Gastrocnemius medialis (tissue), 4 donors: ENCODE measurements around the gene FAS. TPM values are rescaled to one million over a fixed set of nuclear protein-coding genes. Genes with fewer than 3 reads are reported as not detected.

ENCODE experiments used
- ATAC-seq, 2 donors: fragments of 150-250 bp; one replicate each; pipeline ENCODE4 v1.9.1; 2016
- DNase-seq, 2 donors: peaks; one replicate each; pipeline ENCODE4 v3.0.0-alpha.2; 2019
- H3K27ac ChIP-seq, 4 donors: fragments of 200-600 bp; sonication (generic); 1 replicate in 1 of 4; 2 replicates in 3 of 4; pipeline ENCODE4 v1.5.1; 2016 to 2018; ENCODE audit warnings: mild to moderate bottlenecking in 2 of 4, moderate library complexity in 1 of 4
- H3K27me3 ChIP-seq, 3 donors: fragments of 200-600 bp; sonication (generic) in 2 of 3; 1 replicate in 1 of 3; 2 replicates in 2 of 3; pipeline versions ENCODE4 v1.5.1 to v1.6.0; 2016 to 2019; ENCODE audit warnings: mild to moderate bottlenecking in 1 of 3, moderate library complexity in 1 of 3
- H3K36me3 ChIP-seq, 2 donors: fragments of 200-600 bp; sonication (generic) in 1 of 2; one replicate each; pipeline ENCODE4 v1.5.1; 2017 to 2018
- H3K4me1 ChIP-seq, 2 donors: fragments of 200-600 bp; sonication (generic) in 1 of 2; one replicate each; pipeline ENCODE4 v1.5.1; 2016 to 2017; ENCODE audit warnings: mild to moderate bottlenecking in 2 of 2
- H3K4me3 ChIP-seq, 4 donors: fragments of 200-600 bp; sonication (generic) in 3 of 4; 1 replicate in 1 of 4; 2 replicates in 3 of 4; pipeline ENCODE4 v1.5.1; 2016 to 2019; ENCODE audit warnings: mild to moderate bottlenecking in 2 of 4
- H3K9me3 ChIP-seq, 3 donors: fragments of 200-600 bp; sonication (generic) in 2 of 3; 1 replicate in 1 of 3; 2 replicates in 2 of 3; pipeline ENCODE4 v1.5.1; 2016 to 2019
- POLR2A ChIP-seq, 2 donors: fragments of 450-650 bp; IDR thresholded peaks; one replicate each; pipeline ENCODE4 v1.6.1; 2017; ENCODE audit warnings: antibody characterized with exemption in 2 of 2, mild to moderate bottlenecking in 2 of 2, moderate library complexity in 2 of 2
- in situ Hi-C, 4 donors: fragments of 200-750 bp; cut with MboI; loops; one replicate each; pipeline versions ENCODE4 v1.15.0 to v1.8.0; 2017; ENCODE audit warnings: low sequenced_read_pairs in 4 of 4
- intact Hi-C: fragments of 100-400 bp; cut with DNase I; formaldehyde crosslinking; loops from one replicate; pipeline ENCODE4 v1.15.1; 2023; ENCODE audit warnings: low total_unique reads
- total RNA-seq, 4 donors: library from RNA; depleted of rRNA; stranded (reverse); fragments of >200 nt; gene quantifications; one replicate each; pipeline versions ENCODE4 v1.1.0 to v1.2.3, GENCODE V29; 2016
- TF ChIP-seq, protein P1 (sequence below), 5 experiments: fragments of 450-650 bp in 3 of 5; fragments of 200-600 bp in 2 of 5; sonication (generic) in 2 of 5; IDR thresholded peaks in 4 of 5; conservative IDR thresholded peaks in 1 of 5; 1 replicate in 4 of 5; 2 replicates in 1 of 5; pipeline ENCODE4 v1.5.1; 2016 to 2019; ENCODE audit warnings: antibody characterized with exemption in 5 of 5, mild to moderate bottlenecking in 3 of 5, moderate library complexity in 3 of 5

FAS gene
- total RNA-seq, 4 donors from 2014 or later = 2.7 to 5.9 (median 4.9) TPM

DNA sequence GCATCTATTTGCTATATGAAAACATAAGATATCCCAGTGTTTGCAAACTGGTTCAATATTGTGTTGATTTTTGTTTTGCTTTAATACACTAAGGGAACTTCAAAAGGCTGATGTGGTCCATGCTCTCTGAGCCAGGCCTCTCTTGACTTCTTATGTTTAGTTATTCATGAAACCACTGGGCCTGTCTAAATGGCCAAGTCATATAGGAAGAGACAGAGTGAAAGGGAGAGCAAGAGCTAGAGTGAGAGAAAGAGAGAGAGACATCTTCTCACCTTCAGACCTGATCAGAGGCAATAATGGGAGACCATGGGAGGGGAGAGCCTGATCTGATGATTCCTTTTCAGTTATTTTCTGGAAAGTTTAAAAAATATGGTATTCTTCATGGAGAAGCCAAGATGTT is 6.1 kb upstream of the FAS start:
- no peak overlapping the region for H3K4me3 ChIP-seq
- intact Hi-C loops = no loop called here
- DNase-seq = no peak
- no peaks in the 10 kb centered on the region for H3K27me3 ChIP-seq
- in situ Hi-C loops = loop anchor here (5.0 to 10.0 kb wide), 3 partner anchors 47 to 147 kb away; no protein-coding TSS in a partner anchor
- peaks cover 0 to 1% of the 10 kb centered on the region in 2 donors for H3K4me1 ChIP-seq
- H3K36me3 ChIP-seq = no peaks in the 10 kb centered on the region
- ATAC-seq = no peak
- no peaks in the 10 kb centered on the region for H3K9me3 ChIP-seq
- TF ChIP-seq, protein P1, sequence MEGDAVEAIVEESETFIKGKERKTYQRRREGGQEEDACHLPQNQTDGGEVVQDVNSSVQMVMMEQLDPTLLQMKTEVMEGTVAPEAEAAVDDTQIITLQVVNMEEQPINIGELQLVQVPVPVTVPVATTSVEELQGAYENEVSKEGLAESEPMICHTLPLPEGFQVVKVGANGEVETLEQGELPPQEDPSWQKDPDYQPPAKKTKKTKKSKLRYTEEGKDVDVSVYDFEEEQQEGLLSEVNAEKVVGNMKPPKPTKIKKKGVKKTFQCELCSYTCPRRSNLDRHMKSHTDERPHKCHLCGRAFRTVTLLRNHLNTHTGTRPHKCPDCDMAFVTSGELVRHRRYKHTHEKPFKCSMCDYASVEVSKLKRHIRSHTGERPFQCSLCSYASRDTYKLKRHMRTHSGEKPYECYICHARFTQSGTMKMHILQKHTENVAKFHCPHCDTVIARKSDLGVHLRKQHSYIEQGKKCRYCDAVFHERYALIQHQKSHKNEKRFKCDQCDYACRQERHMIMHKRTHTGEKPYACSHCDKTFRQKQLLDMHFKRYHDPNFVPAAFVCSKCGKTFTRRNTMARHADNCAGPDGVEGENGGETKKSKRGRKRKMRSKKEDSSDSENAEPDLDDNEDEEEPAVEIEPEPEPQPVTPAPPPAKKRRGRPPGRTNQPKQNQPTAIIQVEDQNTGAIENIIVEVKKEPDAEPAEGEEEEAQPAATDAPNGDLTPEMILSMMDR (IDR thresholded peaks at IDR 0.05 in 4 of 5, conservative IDR thresholded peaks at IDR 0.05 in 1 of 5) = no peak
- no peak for TF ChIP-seq POLR2A (IDR thresholded peaks at IDR 0.05)
- H3K27ac ChIP-seq = peak overlapping the region in 1 of 4 donors; percentile 53

DNA sequence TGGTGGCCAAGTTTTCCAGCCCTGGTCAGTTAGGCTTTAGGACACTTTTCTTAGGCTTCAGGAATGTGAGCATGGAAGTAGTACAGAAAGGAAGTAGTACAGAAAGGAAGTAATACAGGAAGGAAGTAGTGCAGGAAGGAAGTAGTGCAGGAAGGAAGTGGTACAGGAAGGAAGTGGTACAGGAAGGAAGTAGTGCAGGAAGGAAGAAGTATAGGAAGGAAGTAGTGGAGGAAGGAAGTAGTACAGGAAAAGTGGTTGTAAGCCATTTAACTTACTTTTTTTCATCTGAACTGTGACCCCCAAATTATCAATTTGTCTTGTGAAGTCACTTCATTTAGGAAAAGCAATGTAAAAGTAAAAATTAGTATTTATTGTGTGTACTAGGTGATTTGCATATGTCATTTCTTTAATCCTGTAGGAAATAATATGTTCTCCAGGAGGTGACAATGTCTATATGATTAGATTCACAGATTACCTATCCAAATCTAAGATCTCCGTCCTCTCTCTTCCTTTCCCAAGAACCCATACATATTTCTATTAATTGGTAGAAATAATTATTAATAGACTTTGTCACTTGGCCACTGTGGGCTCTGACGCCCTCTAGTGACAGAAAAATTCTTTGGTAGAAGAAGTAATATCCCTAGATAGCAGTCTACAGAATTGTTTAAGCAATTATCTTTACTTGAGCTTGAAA is 3.9 kb upstream of the FAS start:
- in situ Hi-C loops = loop anchor here in 3 of 4 donors (5.0 to 10.0 kb wide), 2 partner anchors 52 to 149 kb away; no protein-coding TSS in a partner anchor
- Histone ChIP-seq H3K9me3 (no peaks in the 10 kb centered on the region), H3K4me1 (peaks cover 0 to under 1% of the 10 kb centered on the region in 2 donors), H3K27me3 (no peaks in the 10 kb centered on the region), H3K36me3 (no peaks in the 10 kb centered on the region), H3K4me3 (no peak overlapping the region), H3K27ac (no peak overlapping the region)
- intact Hi-C loops = loop anchor here (1.0 to 5.0 kb wide), 3 partner anchors 49 to 149 kb away; no protein-coding TSS in a partner anchor
- DNase-seq (no peak), ATAC-seq (no peak)
- no peak for TF ChIP-seq POLR2A (IDR thresholded peaks at IDR 0.05)
- TF ChIP-seq, protein P1 (IDR thresholded peaks at IDR 0.05 in 4 of 5, conservative IDR thresholded peaks at IDR 0.05 in 1 of 5) = peak; percentile 36 to 75 (median 65)

DNA sequence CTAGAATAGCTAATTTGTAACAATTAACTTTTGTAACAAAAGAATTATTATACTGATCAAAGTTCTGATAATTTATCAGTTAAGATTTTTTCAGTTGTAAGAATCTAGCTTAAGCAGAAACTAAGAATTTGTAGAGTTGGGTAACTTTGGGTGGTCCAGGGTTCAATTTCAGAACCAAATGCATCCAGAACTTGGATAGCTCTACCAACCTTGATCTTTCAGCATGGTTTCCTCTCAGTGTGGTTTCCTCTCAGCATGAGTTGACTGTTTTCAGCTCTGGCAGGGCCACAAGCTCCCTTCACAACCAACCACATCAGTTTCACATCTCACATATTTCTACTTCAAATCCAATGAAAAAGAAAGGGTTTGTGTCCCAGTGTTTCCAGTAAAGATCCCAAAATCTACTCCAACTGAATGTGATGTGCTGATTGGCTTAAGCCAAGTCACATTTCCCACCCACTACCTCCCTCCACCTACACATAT is 3.3 kb upstream of the FAS start:
- intact Hi-C loops = loop anchor here (1.0 to 5.0 kb wide), 2 partner anchors 55 to 150 kb away; no protein-coding TSS in a partner anchor
- no peaks in the 10 kb centered on the region for H3K36me3 ChIP-seq
- no peak for ATAC-seq
- no peak for DNase-seq
- no peaks in the 10 kb centered on the region for H3K9me3 ChIP-seq
- in situ Hi-C loops = loop anchor here in 3 of 4 donors (5.0 to 10.0 kb wide), 2 partner anchors 52 to 150 kb away; no protein-coding TSS in a partner anchor
- no peak overlapping the region for H3K4me3 ChIP-seq
- TF ChIP-seq, protein P1 (IDR thresholded peaks at IDR 0.05 in 4 of 5, conservative IDR thresholded peaks at IDR 0.05 in 1 of 5) = no peak
- TF ChIP-seq POLR2A (IDR thresholded peaks at IDR 0.05) = no peak
- H3K4me1 ChIP-seq = peaks cover 3 to 7% of the 10 kb centered on the region in 2 donors
- peak overlapping the region in 3 of 4 donors; percentile 9 to 25 (median 15) for H3K27ac ChIP-seq
- H3K27me3 ChIP-seq = no peaks in the 10 kb centered on the region

DNA sequence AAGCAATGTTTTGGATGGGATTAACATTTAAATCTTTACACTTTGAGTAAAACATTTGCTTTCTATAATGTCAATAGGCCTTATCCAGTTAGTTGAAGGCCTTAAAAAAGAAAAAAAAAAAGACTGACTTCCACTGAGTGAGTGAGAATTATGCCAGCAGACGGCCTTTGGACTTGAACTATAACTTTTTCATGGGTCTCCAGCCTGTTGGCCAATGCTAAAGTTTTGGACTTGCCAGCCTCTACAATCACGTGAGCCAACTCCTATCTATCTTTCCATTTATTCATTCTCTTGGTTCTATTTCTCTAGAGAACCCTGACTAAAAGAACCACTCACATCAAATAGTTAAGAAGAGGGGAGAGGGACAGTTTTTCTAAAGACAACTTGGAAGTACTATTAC is 2.8 kb upstream of the FAS start:
- H3K27me3 ChIP-seq = no peaks in the 10 kb centered on the region
- H3K4me1 ChIP-seq = peaks cover 6 to 7% of the 10 kb centered on the region in 2 donors
- H3K36me3 ChIP-seq = no peaks in the 10 kb centered on the region
- H3K9me3 ChIP-seq = no peaks in the 10 kb centered on the region
- no peak for ATAC-seq
- no peak for DNase-seq
- H3K27ac ChIP-seq = peak overlapping the region in 3 of 4 donors; percentile 9 to 25 (median 15)
- in situ Hi-C loops = loop anchor here in 3 of 4 donors (5.0 to 10.0 kb wide), 2 partner anchors 53 to 151 kb away; no protein-coding TSS in a partner anchor
- no peak overlapping the region for H3K4me3 ChIP-seq
- intact Hi-C loops = loop anchor here (1.0 to 5.0 kb wide), 2 partner anchors 56 to 151 kb away; no protein-coding TSS in a partner anchor
- TF ChIP-seq, protein P1 (IDR thresholded peaks at IDR 0.05 in 4 of 5, conservative IDR thresholded peaks at IDR 0.05 in 1 of 5) = no peak
- TF ChIP-seq POLR2A (IDR thresholded peaks at IDR 0.05) = no peak
